ENCODE results near the gene TM4SF1. TPM values are rescaled to one million over a fixed set of nuclear protein-coding genes. Genes with fewer than 3 reads are reported as not detected.
"Not testable (repeated sequence)": the region's sequence is repeated elsewhere in the genome, so short reads cannot be mapped to it uniquely, and the experiment has no call there.

TM4SF1 gene
- total RNA-seq, 1 experiment from 2014 or later: 1,063 TPM

GRCh38 chr3:149381173-149382100, 4.0 kb upstream of the TM4SF1 start:
- no peaks in the 10 kb centered on the region for H3K36me3 ChIP-seq (ENCODE audit: control insufficient read depth, insufficient read depth, low read length)
- H3K4me3 ChIP-seq (ENCODE audit: low read depth in 2 of 2, low read length in 2 of 2): no peak overlapping the region
- TF ChIP-seq SIN3A (IDR thresholded peaks at IDR 0.05; ENCODE audit: borderline replicate concordance, insufficient read depth, low read depth, low read length): no peak
- no peak for TF ChIP-seq REST (IDR thresholded peaks at IDR 0.05; ENCODE audit: insufficient read depth in 1 of 2, low read depth in 2 of 2, low read length in 1 of 2)
- no peak for TF ChIP-seq POLR2AphosphoS5 (IDR thresholded peaks at IDR 0.05; ENCODE audit: low read depth, low read length)
- no peak for TF ChIP-seq TCF7L2 (IDR thresholded peaks at IDR 0.05; ENCODE audit: low read depth, low read length)
- no peak for TF ChIP-seq CTCF (IDR thresholded peaks at IDR 0.05)
- POLR2A ChIA-PET: interaction anchor here (0.7 kb wide), 1 partner anchor 11 kb away, joined by 4 read pairs; no protein-coding TSS in a partner anchor
- intact Hi-C loops (cut with micrococcal nuclease; ENCODE audit: unreplicated experiment) (no loop called here), in situ Hi-C loops (cut with HindIII; ENCODE audit: low pct_unique_long_range_greater_than_20kb, low sequenced_read_pairs) (no loop called here)
- peak overlapping the region; percentile 99 for H3K27ac ChIP-seq (ENCODE audit: low read length)
- CTCF ChIA-PET: no interaction called here
- no TSS peak for BruUV-seq (replicated peaks)
- H3K27me3 ChIP-seq (ENCODE audit: control insufficient read depth, insufficient read depth, low read length): no peaks in the 10 kb centered on the region
- DNase-seq (ENCODE audit: low read depth, low spot score): no peak
- no peak for ATAC-seq
- peaks cover 70% of the 10 kb centered on the region for H3K4me1 ChIP-seq (ENCODE audit: control insufficient read depth, insufficient read depth, low read length)
- H3K9me3 ChIP-seq (ENCODE audit: control insufficient read depth, insufficient read depth, low read depth, low read length): no peaks in the 10 kb centered on the region

GRCh38 chr3:149380220-149380619, 2.8 kb upstream of the TM4SF1 start:
- BruUV-seq (replicated peaks); DNase-seq (ENCODE audit: low read depth, low spot score); H3K4me3 ChIP-seq (ENCODE audit: low read depth in 2 of 2, low read length in 2 of 2); H3K27ac ChIP-seq (ENCODE audit: low read length); H3K9me3 ChIP-seq (ENCODE audit: control insufficient read depth, insufficient read depth, low read depth, low read length); ATAC-seq; in situ Hi-C loops (cut with HindIII; ENCODE audit: low pct_unique_long_range_greater_than_20kb, low sequenced_read_pairs); POLR2A ChIA-PET; H3K36me3 ChIP-seq (ENCODE audit: control insufficient read depth, insufficient read depth, low read length); CTCF ChIA-PET; H3K27me3 ChIP-seq (ENCODE audit: control insufficient read depth, insufficient read depth, low read length); intact Hi-C loops (cut with micrococcal nuclease; ENCODE audit: unreplicated experiment): not testable (repeated sequence)
- H3K4me1 ChIP-seq (ENCODE audit: control insufficient read depth, insufficient read depth, low read length): peaks cover 58% of the 10 kb centered on the region

Data from Panc1 (cell line).